ENCODE results near the gene PPM1N.

The PPM1N gene

GRCh38 chr19:45492627-45493470, 5.4 kb upstream of the PPM1N start:
- FAIRE-seq: no peak

- FAIRE-seq: no peak
These were observed 3.9 kb upstream of the PPM1N start for GRCh38 chr19:45494261-45494916.

- no peak for FAIRE-seq
These were observed 3.1 kb upstream of the PPM1N start for GRCh38 chr19:45495178-45495577.

DNA sequence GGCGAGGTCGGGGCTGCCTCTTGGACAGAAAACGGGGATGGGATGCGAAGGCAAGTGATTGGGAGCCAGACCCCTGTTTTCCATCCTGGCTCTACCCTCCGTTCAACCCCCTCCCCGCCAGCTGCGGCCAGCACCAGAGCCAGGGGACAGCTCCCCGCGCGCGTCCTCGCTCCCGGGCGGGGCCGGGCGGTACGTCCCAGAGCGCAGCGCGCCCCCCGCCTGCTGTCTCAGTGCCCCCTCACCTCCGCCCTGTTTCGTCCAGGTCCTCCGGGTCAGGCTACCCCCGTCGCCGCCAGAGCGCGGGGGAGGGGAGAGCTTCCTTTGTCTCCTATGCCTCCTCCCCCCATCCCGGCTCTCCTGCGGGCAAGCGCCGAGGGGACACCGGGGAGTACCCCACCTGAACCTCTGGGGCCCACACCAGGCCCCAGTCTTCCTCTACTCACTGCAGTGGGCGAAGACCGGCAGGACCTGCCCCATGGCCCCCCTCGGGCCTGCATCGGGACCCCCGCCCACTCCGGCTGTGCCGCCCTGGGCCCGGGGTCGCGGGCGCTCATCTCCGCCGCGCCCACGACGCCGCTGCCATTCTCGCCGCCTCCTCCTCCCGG, 1.8 kb upstream of the PPM1N start:
- no peak for FAIRE-seq

DNA sequence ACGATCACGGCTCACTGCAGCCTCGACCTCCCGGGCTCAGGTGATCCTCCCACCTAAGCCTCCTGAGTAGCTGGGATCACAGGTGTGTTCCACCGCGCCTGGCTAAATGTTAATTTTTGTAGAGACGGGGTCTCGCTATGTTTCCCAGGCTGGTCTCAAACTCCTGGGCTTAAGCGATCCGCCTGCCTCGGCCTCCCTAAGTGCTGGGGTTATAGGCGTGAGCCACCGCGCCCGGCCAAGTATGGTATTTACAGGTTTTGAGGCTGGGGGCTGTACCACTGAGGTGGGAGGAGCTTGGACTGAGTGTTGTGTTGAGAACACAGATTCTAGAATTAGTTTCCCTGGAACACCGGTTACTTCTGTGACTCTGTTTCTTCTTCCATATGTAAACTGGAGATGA, 452 bp upstream of the PPM1N start:
- no peak for FAIRE-seq

DNA sequence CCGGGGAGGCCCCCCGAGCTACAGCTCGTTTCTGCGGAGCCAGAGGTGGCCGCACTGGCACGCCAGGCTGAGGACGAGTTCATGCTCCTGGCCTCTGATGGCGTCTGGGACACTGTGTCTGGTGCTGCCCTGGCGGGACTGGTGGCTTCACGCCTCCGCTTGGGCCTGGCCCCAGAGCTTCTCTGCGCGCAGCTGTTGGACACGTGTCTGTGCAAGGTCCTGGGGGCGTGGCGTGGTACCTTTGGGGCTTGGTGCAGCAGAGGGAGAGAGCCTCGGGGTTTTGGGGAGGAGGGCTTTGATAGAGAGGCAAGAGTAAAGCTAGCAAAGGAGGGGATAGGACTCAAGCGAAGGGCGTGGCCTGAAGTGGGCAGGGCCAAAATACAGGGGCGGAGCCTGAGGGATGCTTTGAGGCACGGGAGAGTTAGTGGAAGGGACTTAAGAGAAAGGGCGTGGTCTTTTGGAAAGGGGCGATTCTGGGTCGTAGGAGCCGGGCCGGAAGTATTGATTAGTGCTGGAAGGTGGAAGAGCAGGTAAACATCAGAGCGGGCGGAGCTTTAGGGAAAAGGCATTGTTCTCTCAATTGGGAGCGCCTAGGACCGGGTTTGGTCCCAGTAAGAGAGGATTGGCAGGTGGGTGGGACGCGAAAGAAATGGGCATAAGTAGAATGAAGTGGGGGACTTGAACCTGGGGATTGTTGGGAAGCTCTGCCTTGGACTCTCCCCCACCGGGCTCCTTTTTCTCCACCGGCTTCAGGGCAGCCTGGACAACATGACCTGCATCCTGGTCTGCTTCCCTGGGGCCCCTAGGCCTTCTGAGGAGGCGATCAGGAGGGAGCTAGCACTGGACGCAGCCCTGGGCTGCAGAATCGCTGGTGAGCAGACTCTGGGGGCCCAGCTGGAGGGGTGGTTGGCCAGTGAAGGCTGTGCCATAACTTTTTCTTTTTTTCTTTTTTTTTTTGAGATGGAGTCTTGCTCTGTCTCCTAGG, 1.2 kb downstream of the PPM1N start:
- FAIRE-seq: no peak

GRCh38 chr19:45500918-45501729, 2.9 kb downstream of the PPM1N start:
- no peak for FAIRE-seq

DNA sequence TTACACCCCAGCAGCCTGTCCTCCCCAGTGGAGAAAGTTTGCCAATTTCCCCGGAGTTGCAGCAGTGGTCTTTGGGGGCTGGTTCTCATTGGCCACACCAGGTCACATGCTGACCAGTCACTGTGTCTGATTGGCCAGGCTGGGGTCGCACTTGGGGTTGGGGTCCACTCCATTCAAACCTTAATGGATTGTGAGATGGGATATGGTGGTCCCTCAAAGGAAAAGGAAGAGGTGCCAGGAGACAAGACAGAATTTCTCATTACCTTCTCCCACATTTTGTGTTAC, 3.4 kb downstream of the PPM1N start:
- no peak for FAIRE-seq

GRCh38 chr19:45502111-45502510, 3.9 kb downstream of the PPM1N start:
- no peak for FAIRE-seq

DNA sequence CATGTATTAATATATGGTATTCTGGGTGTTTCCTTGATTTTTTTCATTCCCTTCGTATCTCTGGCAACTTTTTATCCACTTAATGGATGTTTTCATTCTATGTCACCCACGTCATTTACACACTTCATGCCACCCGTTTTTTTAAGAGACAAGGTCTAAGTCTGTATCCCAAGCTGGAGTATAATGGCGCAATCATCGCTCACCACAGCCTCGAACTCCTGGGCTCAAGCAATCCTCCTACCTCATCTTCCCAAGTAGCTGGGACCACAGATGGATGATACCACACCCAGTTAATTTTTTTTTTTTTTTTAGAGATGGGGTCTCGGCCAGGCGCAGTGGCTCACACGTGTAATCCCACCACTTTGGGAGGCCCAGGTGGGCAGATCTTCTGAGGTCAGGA, 5.7 kb downstream of the PPM1N start:
- no peak for FAIRE-seq

DNA sequence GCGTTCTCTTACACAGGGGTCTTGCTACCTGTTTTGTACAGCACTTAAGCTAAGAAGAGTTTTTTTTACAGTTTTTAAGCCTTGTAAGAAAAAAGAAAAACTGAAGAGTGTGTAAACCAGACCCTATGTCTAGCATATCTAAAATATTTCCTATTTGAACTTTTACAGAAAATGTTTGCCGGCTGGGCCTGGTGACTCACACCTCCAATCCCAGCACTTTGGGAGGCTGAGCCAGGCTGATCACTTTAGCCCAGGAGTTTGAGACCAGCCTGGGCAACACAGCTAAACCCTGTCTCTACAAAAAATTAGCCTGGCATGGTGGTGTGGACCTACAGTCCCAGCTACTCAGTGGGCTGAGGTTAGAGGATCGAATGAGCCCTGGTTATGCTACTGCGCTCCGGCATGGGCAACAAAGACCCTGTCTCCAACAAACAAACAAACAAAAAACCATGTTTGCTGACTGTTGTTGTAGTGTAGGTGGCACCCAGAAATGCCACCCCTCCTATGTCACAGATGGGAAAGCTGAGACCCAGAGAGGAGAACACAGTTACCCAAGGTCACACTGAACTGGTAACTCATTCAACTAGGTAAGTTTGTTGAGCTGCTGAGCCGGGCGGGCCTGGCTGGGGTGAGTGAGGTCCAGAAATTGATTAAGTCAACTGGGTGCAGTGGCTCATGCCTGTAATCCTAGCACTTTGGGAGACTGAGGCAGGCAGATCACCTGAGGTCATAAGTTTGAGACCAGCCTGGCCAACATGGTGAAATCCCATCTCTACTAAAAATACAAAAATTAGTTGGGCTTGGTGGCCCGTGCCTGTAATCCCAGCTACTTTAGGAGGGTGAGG, 7.1 kb downstream of the PPM1N start:
- FAIRE-seq: no peak

DNA sequence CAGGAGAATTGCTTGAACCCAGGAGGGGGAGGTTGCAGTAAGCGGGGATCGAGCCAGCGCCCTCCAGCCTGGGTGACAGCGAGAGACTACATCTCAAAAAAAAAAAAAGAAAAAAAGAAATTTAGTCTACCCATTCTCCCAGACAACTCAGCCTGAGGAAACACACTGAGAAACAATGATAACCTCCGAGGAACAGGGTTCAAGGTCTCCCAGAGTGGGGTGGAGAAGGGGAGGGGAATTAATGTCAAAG, 7.7 kb downstream of the PPM1N start:
- FAIRE-seq: no peak

DNA sequence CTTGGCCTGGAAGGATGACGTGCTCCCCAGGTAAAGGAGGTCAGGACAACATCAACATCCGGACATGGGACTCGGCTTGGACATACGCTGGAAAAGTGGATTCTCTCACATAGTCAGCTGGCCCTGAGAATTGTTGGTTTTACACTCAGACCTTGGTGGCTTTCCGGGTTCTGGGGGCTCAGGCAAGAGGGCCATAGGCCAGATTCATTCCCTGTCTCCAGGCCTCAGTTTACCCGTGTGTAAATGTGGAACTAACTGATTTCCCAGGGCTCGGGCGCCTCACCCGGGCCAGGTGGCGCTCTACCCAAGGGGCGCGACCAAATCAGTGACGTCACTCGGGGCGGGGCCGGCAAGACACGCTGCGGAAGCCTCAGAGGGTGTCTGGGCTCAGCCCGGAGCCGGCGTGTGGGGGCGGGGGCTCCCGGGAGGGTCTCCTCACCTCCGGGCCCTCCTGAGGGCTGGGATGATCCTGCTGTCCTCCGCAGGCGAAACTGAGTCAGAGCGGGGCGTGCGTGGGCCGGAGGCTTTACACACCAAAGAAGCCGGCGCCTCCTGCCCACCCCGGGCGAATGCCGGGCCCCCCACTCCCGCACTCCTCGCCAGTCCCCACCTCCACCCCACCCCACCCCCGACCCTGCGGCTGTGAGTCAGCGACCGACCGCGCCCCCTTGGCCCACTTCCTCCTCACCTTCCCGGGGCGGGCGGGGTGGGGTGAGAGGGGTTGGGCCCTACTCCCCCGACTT, 8.2 kb downstream of the PPM1N start:
- FAIRE-seq: no peak

DNA sequence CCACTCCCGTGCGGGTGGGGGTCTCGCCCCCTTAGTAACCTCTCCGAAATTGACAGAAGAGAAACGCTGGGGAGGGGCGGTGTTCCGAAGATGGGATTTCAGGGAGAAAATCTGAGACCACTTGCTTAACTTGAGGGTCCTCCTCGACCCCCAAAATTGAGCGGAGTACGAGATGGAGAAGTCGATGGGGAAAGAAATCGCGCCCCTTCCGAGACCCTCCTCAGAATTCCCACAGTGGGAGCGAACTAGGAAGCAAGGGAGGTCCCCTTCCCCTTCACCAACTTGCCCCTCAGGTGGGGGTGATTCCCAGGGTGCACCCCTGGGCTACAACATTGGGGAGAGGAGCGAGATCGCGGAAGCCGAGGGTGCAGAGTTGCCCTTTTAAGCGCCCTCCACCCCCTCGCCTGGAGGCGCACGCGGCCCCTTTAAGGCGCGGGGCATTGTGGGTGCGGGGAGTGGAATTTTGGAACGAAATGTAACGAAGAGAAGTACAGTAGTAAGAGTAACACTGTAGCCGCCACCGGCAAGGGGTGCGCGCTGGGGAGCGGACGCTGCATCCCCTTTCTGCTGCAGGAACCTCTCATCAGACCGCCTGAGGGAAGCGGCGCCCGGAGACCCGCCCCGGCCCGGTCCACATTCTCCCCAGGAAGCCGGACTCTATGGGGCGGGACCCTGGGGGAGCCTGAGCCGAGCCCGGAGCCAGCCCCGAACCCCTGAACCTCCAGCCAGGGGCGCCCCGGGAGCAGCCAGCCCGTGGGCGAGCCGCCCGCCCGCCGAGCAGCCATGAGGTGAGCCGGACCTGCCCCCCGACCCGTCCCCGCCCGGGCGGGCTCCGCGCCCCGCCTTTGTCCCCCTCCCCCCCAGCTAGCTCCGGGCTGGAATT, 9.0 kb downstream of the PPM1N start, which contains the start of gene VASP:
VASP (plus strand) TSS at position 491 of the 883 bp plus-strand sequence; CDS start at position 784, 293 bp downstream.
- FAIRE-seq: no peak

GRCh38 chr19:45507872-45508416, 9.7 kb downstream of the PPM1N start:
- no peak for FAIRE-seq

GRCh38 chr19:45508417-45508860, 10.2 kb downstream of the PPM1N start:
- FAIRE-seq: no peak

DNA sequence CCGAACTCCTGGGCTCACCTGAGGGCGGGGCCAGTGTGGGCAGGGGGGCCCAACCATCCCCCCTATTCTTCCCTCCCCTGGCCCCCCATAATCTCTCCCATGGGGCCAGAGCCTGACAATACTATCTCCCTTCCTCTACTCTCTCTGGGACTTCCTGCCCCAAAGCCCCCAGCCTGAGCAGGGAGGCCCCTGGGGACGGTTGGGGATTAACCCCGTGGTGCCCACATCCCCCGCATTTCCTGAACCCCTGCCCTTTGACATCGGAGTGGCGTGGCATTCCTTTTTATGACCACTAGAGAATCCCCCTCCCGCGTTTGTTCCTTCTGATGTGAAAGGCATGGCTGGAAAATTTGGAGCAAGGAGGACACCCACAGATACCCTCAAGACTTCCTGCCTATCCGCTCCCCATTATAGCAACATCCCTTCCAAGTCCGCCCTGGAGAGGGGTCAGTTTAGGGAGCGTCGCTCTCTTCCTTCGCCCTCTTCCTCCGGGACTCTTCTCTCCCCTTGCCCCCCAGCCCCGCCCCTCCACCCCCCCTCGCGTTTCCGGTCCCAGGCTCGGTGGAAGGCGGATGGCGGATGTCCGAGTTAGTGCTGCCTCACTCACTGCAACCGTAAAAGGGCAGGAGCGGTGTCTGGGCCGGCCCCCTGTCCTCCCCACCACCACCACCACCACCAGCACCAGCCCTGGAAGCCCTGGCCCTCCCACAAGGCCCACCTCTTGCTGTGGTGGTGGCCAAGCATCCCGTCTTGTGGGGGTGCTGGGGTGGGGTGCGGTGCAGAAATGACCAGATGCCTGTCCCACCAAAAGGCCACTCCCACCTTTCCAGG, 10.8 kb downstream of the PPM1N start:
- FAIRE-seq: no peak

GRCh38 chr19:45509692-45510015, 11.4 kb downstream of the PPM1N start:
- no peak for FAIRE-seq
